Inferior parietal cortex (tissue), 1 donor: ENCODE data around the gene ZNF619.

Source experiments
- DNase-seq: peaks from one replicate; pipeline ENCODE4 v3.0.0-alpha.2; 2016; ENCODE audit errors: extremely low spot score

The ZNF619 gene

DNA sequence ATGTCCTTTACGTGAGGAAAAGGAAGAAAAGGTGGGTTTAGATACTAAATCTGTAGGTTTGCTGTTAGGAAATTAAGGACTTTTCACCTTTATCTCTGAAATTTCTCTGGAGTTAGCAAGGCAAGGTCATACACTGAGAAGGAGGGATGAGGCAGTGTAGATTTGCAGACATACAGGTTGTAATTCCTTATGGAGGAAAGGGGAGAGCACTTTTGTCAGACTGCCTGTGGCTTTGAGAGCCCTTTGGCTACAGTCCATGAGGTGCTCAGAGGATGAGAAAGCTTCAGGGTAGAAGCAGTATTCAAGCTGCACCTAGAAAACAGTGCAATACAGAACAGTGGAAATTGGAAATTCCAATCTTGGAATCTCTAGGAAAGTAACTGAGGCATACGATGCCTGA is 11.5 kb upstream of the ZNF619 start:
- DNase-seq, result no peak

DNA sequence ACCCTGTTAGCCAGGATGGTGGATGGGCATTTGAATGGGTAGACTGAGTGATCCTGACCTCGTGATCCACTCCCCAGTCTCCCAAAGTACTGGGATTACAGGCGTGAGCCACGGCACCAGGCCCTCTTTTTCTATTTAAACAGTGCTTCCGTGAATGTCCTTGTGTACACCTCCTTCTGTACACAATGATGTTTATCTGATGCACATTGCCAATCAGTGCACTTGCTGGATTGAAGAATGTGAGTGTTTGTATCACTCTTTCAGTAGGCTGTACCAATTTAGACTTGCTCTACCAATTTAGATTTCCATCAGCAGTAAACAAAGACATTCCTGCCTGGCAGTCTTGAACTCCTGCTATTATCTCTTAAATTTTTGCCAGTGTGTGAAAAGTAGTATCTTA is 8.9 kb upstream of the ZNF619 start:
- DNase-seq, result no peak

DNA sequence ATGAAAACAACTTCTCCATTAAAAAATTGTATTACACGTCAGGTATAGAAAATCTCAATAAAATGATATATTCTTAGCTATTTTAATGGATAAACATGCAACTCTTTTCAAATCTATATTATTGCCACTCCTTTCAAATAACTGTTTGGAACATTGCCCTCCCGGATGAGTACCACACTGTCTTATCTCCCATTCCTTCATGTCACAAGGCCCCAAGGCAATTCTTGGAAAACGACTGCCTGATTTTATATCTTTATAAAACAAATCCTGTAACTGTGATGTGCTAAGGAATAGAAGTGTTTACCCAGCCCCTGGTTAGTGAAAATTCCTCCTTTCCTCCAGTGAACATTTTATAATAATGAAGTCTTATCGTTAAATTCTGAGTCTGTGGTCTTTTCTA is 6.2 kb upstream of the ZNF619 start:
- no peak for DNase-seq

DNA sequence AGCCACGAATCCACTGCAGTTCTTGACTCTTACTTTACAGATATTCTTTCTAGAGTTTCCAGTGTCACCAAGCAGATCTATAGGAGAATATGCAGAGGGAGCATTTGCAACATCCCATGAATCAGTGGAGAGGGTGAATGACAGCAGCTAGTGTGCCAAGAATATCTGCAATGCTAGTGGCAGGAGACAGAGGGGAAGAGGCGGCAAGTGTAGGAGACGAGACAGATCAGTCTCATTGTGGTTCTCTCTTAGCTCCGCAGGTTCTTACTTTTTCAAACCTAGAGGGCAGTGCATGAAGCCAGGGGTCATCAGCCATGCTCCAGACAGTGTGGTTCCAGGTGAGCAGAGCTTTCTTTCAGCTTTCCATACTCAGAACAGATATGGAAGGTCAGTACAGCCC is 744 bp downstream of the ZNF619 start:
- peak; percentile 23 for DNase-seq

DNA sequence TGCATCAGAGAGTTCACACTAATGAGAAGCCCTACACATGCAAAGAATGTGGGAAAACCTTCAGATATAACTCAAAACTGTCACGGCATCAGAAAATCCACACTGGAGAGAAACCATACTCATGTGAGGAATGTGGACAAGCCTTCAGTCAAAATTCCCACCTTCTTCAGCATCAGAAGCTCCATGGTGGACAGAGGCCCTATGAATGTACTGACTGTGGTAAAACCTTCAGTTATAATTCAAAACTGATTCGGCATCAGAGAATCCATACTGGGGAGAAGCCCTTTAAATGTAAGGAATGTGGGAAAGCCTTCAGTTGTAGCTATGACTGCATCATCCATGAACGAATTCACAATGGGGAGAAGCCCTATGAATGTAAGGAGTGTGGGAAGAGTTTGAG is 10.2 kb downstream of the ZNF619 start:
- no peak for DNase-seq

DNA sequence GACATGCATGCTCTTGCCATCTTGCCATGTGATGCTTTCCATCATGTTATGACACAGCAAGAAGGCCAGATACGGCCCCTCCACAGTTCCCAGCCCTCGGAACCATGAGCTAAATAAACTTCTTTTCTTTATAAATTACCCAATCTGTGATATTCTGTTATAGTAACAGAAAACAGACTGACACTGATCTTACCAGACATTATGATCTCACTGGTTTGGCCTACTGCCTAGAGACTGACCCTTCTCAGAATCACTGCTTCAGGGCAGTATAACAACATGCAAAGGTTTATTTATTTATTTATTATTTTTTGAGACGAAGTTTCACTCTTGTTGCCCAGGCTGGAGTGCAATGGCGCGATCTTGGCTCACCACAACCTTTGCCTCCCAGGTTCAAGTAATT is 14.0 kb downstream of the ZNF619 start:
- DNase-seq, result no peak

DNA sequence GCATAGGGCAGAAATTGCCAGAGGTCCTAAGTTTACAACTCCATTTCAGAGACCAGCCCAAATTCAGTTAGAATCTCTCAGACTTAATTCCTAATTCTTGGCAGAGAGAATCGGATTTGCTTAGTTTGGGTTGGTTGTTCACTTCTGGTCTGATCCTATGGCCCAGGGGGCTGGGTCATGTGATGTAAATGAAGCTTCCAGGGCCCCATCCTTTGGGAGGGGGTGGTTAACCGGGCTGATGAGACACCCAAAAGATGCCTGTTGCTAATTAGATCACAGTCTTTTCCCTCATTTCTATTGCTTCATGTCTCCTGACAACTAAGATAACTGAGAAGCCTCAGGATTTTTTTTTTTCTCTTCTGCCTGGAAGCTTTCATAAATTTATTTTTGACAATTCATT is 17.8 kb downstream of the ZNF619 start:
- DNase-seq, result no peak

DNA sequence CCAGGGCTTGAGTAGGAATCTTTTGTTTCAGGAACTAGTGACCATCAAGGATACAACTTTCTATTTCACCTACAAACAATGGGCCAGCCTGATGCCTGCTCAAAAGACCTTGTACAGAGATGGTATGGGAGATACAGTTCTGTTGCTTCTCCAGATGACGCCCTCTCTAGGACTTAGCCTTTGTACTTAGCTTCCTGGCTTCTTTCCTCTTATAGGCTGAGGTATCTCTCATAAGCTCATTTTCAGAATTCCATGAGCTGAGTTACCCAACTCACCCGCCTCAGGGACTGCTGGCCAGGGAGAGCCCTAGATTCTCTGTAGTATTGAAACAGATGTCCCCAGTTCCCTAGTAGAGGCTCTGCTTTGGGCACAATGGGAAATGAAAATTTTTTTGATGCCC is 20.4 kb downstream of the ZNF619 start:
- DNase-seq, result no peak

DNA sequence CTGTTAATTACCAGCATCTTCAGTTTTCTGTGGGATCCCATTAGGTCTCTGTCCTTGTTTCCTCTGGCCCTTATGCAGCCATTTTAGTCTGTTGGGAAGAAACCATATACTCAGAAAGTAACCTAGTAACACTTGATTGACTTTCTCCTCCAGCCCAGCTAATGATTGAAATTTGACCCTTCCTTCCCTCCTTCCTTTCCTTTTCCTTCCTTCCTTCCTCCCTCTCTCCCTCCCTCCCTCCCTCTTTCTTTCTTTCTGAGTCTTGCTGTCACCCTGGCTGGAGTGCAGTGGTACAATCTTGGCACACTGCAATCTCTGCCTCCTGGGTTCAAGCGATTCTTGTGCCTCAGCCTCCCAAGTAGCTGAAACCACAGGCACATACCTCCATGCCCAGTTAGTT is 23.0 kb downstream of the ZNF619 start:
- DNase-seq, result no peak

DNA sequence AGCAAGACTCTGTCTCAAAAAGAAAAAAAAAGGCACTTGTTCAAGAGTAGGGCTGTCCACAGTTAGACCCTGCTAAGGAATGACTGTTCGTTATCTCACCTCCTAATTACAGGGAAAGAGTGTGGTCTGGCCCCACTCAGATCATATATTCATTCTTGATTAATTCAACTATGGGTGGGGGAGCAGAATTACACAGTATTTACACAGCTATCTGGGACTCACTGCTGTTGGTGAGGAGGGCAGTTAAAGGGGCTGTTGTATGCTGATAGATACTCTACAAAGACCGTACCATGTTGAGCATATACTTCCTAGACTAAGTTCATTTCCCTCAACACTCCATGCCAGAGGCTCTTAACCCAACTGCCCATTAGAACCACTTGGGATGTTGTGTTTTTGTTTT is 25.1 kb downstream of the ZNF619 start:
- no peak for DNase-seq

DNA sequence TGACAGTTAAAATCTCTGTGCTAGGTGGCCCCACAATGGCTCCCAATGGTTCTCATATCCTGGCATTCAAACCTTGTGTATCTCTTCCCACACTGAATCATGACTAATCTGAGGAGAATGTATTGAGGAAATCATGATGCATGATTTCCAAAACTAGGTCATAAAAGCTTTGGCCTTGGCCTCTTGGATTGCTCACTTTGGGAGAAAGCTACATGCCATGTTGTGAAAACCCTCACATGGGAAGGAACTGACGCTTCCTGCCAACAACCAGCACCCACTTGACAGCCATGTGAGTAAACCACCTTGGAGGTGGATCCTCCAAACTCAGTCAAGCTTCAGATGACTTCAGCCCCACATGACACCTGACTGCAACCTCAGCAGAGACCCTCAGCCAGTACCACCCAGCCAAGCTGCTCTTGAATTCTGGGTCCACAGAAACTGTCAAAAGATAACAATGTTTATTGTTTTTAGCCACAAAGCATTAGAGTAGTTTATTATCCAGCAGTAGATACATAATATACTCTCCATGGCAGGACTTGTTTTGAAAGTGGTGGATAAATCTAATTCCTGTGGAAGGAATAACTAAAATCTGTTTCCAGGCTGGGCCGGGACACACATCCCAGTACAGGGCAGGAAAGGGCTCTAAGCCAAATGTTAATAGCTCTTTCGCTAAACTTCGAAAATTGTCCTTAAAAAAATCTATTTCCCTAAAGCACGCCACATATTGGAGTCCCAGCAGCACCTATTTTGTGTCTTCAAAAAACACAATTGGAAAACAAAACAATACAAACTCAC is 27.9 kb downstream of the ZNF619 start:
- no peak for DNase-seq

DNA sequence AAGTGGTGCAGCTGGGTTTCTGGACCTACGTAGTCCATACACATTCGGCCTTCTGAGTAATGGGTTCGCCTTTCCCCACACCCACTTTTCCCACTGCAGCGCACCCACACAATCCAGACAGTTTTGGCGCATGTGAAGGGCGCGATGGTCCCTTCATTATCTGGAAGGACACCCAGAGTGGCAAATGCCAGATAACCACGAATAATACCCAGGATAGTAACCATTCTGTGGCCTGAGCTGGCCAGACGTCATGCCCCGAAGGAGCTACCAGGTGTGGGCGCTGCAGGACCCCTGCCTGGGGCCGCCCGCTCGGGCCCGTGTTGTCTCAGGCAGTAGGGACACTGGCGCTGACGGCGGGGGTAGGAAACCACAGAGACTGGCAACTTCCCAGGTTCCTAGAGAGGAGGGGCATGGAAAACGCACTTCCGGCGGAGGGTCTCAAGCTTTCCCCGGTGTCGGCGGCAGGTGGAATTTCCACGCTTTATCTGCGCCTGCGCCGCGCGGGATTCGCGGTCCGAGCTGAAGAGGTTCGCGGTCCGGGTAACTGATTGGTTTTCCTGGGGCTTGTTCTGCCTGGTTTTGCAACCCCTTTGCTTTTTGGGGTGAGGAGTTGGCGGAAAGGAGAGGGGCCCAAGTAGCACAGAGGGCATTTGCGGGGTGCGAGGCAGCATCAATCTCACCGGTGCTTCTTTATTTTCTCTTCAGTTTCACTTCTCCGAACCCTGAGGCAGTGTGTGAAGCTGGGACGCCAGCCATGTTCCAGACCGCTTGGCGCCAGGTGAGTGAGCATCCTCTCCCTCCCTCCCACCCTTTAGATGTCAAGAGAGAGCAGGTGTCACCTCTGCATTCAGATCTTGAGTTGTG is 28.9 kb downstream of the ZNF619 start, which contains the start of gene ZNF620:
ZNF620 (plus strand) TSS at position 441 of the 864 bp plus-strand sequence; CDS start at position 755, 314 bp downstream.
- peak; percentile 79 for DNase-seq

DNA sequence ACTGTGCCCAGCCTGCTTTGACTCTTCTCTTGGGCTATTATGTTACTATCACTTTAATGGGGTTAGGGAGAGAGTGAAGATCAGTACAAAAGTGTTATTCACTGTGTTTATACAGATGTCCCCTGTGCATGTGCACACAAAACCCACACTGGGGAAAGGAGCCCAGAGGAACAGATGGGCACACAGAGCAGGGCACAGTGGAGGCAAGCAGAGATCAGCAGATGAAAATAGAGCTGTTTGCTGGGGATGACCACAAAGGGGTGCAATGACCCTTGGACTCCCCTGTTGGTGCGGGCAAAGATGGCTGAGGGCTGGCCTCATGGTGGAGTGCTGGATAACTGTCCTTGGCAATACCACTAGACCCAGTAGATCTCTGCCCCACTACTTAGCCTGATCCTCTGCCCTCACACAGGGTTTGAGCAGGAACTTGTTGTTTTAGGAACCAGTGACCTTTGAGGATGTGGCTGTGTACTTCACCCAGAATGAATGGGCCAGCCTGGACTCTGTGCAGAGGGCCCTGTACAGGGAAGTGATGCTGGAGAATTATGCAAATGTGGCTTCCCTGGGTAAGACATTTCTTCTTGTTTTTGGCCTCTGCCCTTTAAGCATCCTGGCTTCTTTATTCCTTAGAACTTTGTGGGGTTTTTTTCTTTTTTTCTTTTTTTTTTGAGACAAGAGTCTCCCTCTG is 34.3 kb downstream of the ZNF619 start:
- no peak for DNase-seq

DNA sequence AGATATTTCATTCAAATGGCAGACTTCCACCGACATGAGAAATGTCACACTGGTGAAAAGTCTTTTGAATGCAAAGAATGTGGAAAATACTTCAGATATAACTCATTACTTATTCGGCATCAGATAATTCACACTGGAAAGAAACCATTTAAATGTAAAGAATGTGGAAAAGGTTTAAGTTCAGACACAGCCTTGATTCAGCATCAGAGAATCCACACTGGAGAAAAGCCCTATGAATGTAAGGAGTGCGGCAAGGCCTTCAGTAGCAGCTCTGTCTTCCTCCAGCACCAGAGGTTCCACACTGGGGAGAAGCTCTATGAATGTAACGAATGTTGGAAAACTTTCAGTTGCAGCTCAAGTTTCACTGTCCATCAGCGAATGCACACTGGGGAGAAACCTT is 39.3 kb downstream of the ZNF619 start:
- DNase-seq, result no peak

DNA sequence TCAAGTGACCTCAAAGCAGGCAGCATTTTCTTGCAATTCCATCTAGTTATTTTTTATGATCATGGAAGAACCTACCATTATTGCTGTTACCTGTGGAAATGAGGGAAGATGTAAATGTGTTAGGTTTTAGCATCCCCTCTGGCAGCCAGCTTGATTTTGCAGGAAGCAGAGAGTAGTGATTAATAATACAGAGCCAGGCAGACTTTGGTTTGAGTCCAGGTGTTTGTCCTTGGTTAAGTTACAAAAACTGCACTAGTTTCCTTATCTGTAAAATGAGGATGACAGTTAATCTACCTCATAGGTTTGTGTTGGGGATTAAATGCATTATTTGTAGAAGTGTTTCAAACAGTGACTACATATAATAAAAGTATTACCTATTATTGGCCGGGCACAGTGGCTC is 41.1 kb downstream of the ZNF619 start:
- no peak for DNase-seq

DNA sequence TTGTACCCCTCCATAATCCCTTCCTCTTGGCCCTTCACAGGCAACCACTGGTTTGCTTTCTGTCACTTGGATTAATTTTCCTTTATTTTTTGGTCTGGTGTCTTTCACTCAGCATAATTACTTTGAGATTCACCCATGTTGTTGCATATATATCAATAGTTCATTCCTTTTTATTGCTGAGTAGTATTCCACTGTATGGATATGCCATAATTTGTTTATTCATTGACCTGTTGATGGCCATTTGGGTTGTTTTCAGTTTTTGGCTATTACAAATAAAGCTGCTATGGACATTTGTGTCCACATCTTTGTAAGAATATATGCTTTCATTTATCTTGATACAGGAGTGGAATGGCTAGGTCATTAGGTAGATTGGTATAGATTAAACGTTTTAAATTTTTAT is 41.9 kb downstream of the ZNF619 start:
- no peak for DNase-seq

DNA sequence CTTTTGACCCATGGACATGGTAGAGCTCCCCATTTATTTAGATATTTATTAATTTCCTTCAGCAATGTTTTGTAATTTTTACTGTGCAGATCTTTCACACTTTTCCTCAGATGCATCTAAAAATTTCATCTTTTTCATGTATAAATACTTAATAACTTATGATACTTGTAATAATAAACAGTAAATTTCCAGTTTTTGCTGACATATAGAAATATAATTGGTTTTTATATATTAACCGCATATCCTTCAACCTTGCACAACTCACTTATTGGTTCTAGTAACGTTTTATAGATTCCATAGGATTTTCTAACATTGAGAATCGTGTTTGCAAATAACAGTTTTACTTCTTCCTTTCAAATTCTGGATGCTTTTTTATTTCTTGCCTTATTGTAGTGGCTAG is 44.3 kb downstream of the ZNF619 start:
- no peak for DNase-seq

DNA sequence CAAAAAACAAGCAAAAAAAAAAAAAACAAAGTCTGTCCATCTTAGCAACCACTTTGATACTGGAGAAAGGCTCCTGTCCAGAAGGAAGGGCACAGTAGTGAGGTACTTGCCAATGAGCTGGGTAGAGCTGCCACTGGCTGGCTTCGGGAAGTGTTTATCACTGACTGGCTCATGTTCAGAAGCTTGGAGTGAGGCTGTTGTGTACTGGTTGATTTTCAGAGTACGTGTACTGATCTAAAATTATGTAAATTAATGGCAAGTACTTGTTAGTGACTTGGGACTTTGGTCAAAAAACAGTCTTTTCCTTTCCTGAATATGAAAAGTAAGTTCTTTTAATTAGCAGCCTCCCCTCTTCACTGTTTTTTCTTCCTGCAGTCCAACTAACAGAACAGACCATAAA is 46.9 kb downstream of the ZNF619 start:
- DNase-seq, result no peak

DNA sequence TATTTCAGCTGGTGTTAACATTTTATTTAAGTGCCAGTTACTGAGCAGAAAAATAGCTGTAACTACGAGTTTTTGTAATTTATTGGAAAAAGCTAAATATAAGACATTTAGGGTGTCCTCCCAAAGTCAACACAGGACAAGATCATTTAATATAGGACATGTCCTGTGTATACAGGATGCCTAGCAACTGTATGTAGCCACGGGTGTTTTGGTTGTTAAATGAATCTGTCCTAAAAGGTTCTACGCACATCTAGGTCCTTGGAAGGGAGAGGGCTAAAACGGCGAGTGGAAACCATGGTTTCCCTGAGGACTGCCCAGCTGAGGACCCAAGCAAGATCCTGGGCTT is 47.3 kb downstream of the ZNF619 start:
- DNase-seq, result peak; percentile 58

DNA sequence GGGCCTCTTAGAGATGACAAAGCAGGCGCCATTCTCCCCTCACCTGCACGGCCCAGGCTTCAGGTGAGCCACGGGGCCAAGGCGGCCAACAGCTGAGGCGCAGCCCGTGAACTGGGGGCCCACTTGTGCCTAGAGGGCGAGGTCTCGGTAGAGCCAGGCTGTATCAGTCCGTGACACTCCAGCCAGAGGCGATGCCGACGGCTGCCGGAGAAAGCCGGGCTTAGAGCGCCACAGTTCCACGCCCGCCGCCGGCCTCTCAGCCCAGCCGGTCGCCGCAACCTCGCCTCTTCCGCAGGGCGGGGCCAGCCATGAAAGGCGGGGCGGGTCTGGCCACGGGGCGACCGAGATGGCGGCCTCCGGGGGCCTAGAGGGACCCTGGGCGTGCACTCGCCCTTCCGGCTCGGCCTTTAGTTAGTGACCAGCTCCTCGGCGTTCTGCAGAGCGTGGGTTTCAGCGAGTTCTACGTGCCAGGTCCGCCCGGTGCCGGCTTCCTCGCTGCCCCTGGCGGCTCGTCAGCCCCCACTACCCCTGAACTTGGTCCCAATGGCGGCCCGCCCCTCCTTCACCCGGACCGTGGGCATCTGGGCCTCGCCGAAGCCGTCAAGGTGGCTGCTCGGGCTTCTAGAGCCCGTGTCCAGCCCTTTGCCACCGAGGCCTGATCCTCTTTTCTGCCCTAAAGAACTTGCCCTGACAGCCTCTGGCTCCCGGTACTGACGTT is 47.8 kb downstream of the ZNF619 start, which contains the start of gene ZNF621:
ZNF621 (plus strand) TSS at position 393 of the 718 bp plus-strand sequence. CDS start 881 bp downstream, outside the sequence.
- peak; percentile 87 for DNase-seq

DNA sequence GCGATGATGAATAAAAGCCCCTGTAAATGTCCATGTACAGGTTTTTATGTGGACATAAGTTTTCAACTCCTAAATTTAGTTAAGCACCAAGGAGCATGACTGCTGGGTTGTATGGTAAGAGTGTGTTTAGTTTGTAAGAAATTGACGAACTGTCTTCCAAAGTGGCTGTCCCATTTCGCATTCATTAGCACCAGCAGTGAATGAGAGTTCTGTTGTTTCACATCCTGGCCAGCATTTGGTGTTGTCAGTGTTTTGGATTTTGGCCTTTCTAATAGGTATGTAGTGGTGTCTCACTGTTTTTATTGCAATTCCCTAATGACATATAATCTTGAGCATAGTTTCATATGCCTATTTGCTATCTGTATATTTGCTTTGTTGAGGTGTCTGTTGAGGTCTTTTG is 51.5 kb downstream of the ZNF619 start:
- no peak for DNase-seq

DNA sequence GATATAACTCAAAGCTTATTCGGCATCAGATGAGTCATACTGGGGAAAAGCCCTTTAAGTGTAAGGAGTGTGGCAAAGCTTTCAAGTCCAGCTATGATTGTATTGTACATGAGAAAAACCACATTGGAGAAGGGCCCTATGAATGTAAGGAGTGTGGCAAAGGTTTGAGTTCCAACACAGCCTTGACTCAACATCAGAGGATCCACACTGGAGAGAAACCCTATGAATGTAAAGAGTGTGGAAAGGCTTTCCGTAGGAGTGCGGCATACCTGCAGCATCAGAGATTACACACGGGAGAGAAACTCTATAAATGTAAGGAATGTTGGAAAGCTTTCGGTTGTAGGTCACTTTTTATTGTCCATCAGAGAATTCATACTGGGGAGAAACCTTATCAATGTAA is 55.3 kb downstream of the ZNF619 start:
- DNase-seq, result no peak
